Germinal center (tissue), 1 donor: ENCODE data around the gene SND1.

ENCODE experiments used
- DNase-seq: peaks from one replicate; pipeline ENCODE4 v3.0.0; 2012; ENCODE audit warnings: mixed read lengths, low spot score

The SND1 gene

DNA sequence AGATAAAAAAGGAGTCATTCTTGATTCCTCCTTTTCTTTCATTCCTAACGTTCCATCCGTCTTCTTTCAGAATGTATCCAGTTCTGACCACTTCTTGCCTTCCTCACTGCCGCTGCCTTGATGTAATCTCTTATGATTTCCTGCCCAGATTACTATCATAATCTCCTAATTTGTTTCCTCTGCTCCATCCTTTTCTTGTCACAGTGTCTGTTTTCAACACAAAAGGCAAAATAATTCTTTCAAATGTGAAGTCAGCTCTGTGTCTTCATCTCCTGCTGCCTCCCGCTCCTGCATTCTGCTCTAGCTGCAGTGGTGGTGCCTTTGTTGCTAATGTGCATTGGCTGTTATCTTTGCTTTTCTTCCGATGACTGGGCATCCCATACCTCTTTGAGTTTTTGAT is 150.9 kb downstream of the SND1 start:
- DNase-seq, result no peak

DNA sequence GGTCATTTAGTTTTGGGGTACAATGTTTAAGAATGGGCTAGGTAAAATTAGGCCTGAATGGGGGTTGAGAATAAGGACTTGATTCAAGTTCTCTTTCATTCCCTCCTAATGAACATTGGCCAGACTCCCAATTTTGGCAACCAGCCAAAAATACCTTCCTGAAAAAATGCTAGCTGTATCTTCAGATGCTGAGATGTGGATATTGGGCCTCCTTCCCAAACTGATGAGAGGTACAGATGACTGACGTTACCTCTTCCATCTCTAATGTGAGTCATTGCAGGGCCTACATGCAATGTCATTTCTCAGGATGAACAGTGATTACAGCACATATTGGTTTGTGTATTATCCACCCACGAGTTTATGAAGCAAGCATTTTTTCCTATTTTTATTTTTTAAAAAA is 151.6 kb downstream of the SND1 start:
- DNase-seq, result no peak

- DNase-seq, result no peak
These were observed 155.3 kb downstream of the SND1 start for GRCh38 chr7:127807340-127807739.

DNA sequence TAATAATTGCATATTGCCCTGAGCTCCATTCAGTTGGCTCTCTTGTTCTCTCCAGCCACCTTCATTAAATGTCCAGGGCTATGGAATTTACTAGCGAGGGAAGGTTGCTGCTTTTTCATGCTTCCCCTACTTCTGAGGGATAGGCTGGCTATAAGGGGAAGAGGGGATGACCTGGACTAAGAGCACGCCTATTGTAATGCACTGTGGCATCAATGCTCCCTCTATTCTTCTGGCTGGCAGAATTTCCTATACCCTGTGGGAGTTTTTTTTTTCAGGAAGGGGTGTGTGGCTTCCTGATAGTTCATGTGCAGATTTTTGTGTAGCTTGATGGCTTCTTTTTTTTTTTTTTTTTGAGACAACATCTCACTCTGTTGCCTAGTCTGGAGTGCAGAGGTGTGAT is 155.8 kb downstream of the SND1 start:
- DNase-seq, result no peak

DNA sequence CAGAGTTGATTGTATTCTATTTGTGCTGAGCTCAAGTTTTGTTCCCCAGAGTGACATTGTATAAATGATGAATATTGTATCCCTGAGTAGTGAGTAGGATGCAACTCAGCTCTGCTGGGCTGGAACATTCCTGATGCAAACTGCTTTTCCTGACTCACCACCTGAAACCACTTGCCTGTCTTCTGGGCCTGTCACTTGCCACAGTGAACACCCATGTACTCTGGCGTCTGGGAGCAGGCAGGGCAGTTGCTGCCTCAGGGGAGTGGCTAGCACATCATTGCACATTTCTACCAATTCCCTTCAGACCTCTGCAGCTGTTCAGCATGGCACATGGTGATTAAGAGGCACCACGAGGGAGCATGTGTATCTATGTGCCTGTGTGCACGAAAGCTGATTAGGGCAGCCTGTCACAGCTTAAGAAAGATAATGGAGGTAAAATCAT is 157.3 kb downstream of the SND1 start:
- no peak for DNase-seq

GRCh38 chr7:127810113-127810512 is 158.1 kb downstream of the SND1 start:
- no peak for DNase-seq

- no peak for DNase-seq
These were observed 159.0 kb downstream of the SND1 start for GRCh38 chr7:127810696-127811660.

- no peak for DNase-seq
These were observed 160.5 kb downstream of the SND1 start for GRCh38 chr7:127812540-127812939.

GRCh38 chr7:127813991-127814541 is 162.1 kb downstream of the SND1 start:
- DNase-seq, result no peak

DNA sequence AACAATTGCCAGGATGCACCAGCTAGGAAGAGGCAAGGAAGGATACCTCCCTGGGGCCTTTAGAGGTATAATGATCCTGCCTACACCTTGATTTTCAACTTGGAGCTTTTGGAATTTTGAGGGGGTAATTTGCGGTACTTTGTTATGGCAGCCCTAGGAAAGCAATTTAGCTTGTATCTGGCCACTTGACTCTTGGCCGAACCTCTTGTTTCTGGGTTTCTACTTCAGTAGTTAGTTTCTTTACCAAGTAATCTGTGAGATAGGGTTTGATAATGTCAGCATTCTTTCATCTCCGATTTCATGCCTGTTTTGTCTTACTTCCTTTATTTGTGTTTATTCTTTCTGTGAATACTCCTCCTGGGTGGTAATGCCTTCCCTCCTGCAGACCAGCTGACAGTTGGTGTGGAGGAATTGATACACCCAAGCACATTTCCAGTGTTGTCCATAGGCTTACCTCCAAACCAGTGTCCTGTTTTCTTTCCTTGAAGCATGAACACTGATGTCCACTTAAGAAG is 163.7 kb downstream of the SND1 start:
- DNase-seq, result no peak

DNA sequence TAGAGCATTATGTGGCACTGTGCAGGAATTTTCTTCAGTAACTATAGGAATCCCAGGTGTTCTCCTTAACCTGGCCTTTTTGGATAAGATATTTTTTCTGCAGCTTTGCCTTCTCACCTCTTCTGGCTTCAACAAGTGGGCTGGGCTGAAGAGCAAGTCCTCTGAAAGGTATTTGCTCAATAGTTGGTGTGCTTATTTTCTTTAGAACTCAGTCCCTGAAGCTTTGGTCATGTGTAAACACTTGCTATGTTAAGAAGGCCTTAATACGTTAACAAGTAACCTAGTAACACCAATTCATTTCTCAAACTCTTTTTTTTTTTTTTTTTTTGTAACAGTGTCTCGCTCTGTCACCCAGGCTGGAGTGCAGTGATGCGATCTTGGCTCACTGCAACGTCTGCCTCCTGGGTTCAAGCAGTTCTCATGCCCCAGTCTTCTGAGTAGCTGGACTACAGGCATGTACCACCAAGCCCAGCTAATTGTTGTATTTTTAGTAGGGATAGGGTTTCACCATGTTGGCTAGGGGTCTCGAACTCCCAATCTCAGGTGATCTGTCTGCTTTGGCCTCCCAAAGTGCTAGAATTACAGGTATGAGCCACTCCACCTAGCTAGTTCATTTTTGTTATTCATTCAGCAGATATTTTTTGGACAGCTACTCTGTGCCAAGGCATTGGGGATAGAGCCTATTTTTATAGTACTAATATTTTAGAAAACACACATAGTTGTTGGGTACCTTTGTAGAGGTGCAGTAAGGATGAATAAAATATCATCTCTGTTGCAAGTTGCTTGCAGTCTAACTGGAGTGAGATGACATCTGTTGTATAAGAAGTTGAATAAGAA is 164.6 kb downstream of the SND1 start:
- no peak for DNase-seq

GRCh38 chr7:127817466-127817865 is 165.5 kb downstream of the SND1 start:
- DNase-seq, result no peak

GRCh38 chr7:127818306-127818705 is 166.3 kb downstream of the SND1 start:
- no peak for DNase-seq

DNA sequence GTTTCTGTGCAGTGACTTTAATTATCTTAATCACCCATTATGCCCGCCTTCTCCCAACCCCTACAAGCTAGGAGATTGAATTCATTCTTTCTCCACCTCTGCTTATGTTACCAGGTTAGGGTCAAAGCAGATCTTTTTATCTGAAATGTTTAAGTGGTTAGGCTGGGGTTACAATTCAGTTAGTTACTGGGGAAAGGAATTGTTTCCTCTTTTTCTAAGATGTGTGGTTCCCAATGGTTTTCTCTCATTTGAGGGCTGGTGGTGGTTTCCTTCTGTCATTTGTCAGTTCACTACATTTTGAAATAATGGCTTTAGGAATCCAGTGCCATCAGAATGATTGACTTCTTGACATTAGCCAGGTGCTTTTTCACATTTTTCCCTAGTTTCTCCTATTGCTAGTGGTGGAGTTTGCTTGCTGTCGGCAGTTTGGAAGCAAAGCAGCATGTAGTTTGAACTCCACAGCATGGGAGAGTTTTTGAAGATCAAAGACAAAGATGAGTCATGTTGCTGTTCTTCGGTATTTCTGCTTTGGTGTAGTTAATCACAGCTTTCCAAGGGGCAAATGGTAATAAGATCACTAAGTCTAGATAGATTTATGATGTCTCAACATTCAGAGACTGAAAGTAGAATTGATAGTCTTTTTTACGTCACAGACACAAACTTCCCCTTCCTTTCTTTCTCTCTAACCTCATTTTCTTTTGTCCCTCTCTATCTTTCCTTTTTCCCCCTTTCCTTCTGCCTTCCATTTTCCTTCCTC is 168.2 kb downstream of the SND1 start:
- DNase-seq, result no peak

GRCh38 chr7:127820732-127821085 is 168.7 kb downstream of the SND1 start:
- DNase-seq, result no peak

DNA sequence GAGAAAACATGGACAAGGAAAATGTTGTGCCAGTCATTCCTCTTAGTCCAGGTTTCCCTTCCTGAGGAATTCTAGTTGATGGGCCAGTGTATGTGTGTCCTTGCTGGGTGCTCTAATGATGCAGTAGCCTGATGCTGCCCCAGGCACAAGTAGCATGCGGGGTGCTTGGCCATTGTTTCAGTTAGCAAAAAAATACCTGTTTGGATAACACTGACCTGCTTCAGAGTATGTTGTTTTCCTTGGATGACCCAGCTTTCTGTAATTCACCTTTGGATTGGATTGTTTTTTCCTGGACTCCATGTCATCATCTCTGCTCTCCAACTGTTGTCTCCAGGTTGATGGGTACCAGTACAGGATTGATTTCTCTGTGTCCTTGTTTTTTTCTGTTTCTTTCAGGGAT is 169.2 kb downstream of the SND1 start:
- DNase-seq, result no peak

DNA sequence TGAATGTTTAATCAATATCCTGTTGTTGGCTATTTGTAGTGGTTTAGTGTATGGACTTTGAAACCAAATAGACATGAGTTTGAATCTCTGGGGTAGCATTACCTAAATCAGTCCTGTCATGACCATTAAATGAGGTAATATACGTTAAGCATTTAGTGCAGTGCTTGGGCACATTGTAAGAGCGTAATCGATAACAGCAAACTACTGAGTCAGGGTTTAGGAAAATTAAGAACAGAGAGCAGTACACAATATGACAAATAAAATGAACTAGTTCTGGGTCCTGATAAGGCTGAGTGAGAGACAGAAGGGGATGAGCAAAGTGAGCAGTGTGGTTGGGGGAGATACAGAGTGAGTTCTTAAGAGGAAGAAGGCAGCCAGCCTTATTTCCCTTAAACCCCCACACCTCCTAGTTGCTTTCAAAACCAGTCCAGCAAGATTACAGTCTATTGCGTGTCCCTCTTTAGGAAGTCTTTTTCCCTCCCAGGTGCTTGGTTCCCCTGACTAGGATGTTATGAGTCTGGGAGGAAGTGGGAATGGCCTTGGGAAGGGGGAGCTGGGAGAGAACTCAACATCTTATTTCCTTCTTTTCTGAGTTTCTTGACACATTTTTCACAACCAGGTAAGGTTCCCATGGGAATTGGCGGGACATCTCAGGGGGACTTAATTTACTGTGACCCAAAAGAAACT is 171.0 kb downstream of the SND1 start:
- peak; percentile 16 for DNase-seq

DNA sequence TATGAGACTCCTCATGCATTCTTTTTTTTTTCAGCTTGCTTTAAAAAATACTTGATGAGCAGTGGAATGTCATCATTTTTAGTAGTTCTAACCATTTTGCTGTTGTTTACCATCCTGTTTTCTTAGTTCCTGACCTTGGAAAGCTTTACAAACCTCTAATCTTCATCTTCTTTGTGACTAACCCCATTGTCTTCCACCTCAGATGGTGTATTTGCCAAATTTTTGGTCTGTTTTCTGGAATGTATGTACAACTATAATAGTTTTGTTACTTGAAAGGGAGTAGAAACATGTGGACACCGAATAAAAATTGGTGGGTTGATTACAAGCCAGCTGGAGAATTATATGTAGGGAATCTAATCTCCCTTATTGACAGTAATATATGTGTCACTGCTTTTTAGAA is 172.7 kb downstream of the SND1 start:
- DNase-seq, result no peak

GRCh38 chr7:127828843-127829500 is 177.0 kb downstream of the SND1 start:
- DNase-seq, result peak; percentile 63
